SK-N-SH (cell line): ENCODE measurements around the gene IKZF4. TPM values are rescaled to one million over a fixed set of nuclear protein-coding genes. Genes with fewer than 3 reads are reported as not detected.

ENCODE experiments used
- CTCF ChIA-PET: fragments of 300-600, 350-600 bp; formaldehyde crosslinking; extraction: SDS; loops from one replicate; lab custom pipeline; 2021; lab: Yijun Ruan, JAX
- POLR2A ChIA-PET: fragments of 350-600 bp; sonication (Branson Sonifier 250); formaldehyde crosslinking; extraction: SDS; loops from one replicate; lab custom pipeline; 2020; ENCODE audit warnings: antibody characterized with exemption, inconsistent platforms; lab: Yijun Ruan, JAX
- DNase-seq: peaks from one replicate; pipeline ENCODE4 v3.0.0; 2012
- H2AFZ ChIP-seq: fragments of 200-600 bp; sonication (generic); 2 replicates; pipeline ENCODE4 v1.8.1; 2016; ENCODE audit warnings: antibody characterized with exemption, mild to moderate bottlenecking, low read depth
- H3F3A ChIP-seq: fragments of 200-600 bp; sonication (generic); replicated peaks from 2 replicates; pipeline ENCODE3; 2016; ENCODE audit warnings: antibody characterized with exemption, mild to moderate bottlenecking; ENCODE audit not compliant: insufficient read depth
- H3K27ac ChIP-seq, 2 experiments: fragments of 200-500 bp in 1 of 2; fragments of 200-600 bp in 1 of 2; sonication (Bioruptor generic) in 1 of 2; sonication (generic), shearing (Covaris generic) in 1 of 2; 2 replicates each; pipeline versions ENCODE4 v1.5.1 to v1.6.1; 2014 to 2016; ENCODE audit warnings: low read depth in 2 of 2, inconsistent platforms in 1 of 2, low read length in 1 of 2, mild to moderate bottlenecking in 1 of 2, mixed read lengths in 1 of 2
- H3K27me3 ChIP-seq: fragments of 200-600 bp; sonication (generic), shearing (Covaris generic); 2 replicates; pipeline ENCODE4 v1.6.1; 2016; ENCODE audit warnings: mixed run types; ENCODE audit not compliant: insufficient read depth
- H3K36me3 ChIP-seq, 2 experiments: fragments of 200-500 bp in 1 of 2; fragments of 200-600 bp in 1 of 2; sonication (Bioruptor generic) in 1 of 2; sonication (generic) in 1 of 2; replicated peaks in 1 of 2; 2 replicates each; pipeline versions ENCODE3 to v1.5.1; 2014 to 2016; ENCODE audit warnings: low read length in 1 of 2, mild to moderate bottlenecking in 1 of 2; ENCODE audit not compliant: insufficient read depth in 2 of 2, control insufficient read depth in 1 of 2
- H3K4me1 ChIP-seq, 2 experiments: fragments of 200-500 bp in 1 of 2; fragments of 200-600 bp in 1 of 2; sonication (Bioruptor generic) in 1 of 2; sonication (generic), shearing (Covaris generic) in 1 of 2; 2 replicates each; pipeline versions ENCODE4 v1.5.1 to v1.6.1; 2014 to 2016; ENCODE audit warnings: low read depth in 1 of 2, low read length in 1 of 2, mixed run types in 1 of 2; ENCODE audit not compliant: insufficient read depth in 2 of 2, control insufficient read depth in 1 of 2
- H3K4me2 ChIP-seq: fragments of 200-600 bp; sonication (generic), shearing (Covaris generic); 2 replicates; pipeline ENCODE4 v1.6.1; 2017; ENCODE audit warnings: mixed run types
- H3K4me3 ChIP-seq, 2 experiments: fragments of 200-500 bp in 1 of 2; fragments of 200-600 bp in 1 of 2; sonication (Bioruptor generic) in 1 of 2; sonication (generic), shearing (Covaris generic) in 1 of 2; 2 replicates each; pipeline versions ENCODE4 v1.5.1 to v1.8.1; 2014 to 2016; ENCODE audit warnings: low read depth in 2 of 2, inconsistent platforms in 1 of 2, low read length in 1 of 2, mild to moderate bottlenecking in 1 of 2, mixed read lengths in 1 of 2, moderate library complexity in 1 of 2
- H3K79me2 ChIP-seq: fragments of 200-600 bp; sonication (generic); 2 replicates; pipeline ENCODE4 v1.8.1; 2017; ENCODE audit warnings: mild to moderate bottlenecking; ENCODE audit not compliant: insufficient read depth
- H3K9ac ChIP-seq: fragments of 200-600 bp; sonication (generic); 2 replicates; pipeline ENCODE4 v1.6.1; 2017; ENCODE audit warnings: mixed run types
- H3K9me2 ChIP-seq: fragments of 200-600 bp; sonication (generic); 2 replicates; pipeline ENCODE4 v1.6.1; 2017; ENCODE audit warnings: mixed run types
- H3K9me3 ChIP-seq: fragments of 200-600 bp; sonication (generic); 2 replicates; pipeline ENCODE4 v1.6.1; 2017; ENCODE audit warnings: mixed run types, mild to moderate bottlenecking, moderate library complexity
- H4K20me1 ChIP-seq: fragments of 200-600 bp; sonication (generic); 2 replicates; pipeline ENCODE4 v1.6.1; 2017; ENCODE audit warnings: mild to moderate bottlenecking, mixed run types; ENCODE audit not compliant: insufficient read depth
- ELF1 ChIP-seq: IDR thresholded peaks from 2 replicates; pipeline ENCODE4 v1.4.0; 2012
- FOXJ3 ChIP-seq: sonication (generic); formaldehyde crosslinking; IDR thresholded peaks from 2 replicates; pipeline ENCODE4 v1.5.1; 2020; ENCODE audit warnings: mild to moderate bottlenecking, missing genetic modification reagents
- GABPA ChIP-seq: IDR thresholded peaks from 2 replicates; pipeline ENCODE4 v1.4.0; 2012; ENCODE audit warnings: low read depth, mild to moderate bottlenecking
- GATA2 ChIP-seq: sonication (generic); formaldehyde crosslinking; IDR thresholded peaks from 2 replicates; pipeline ENCODE4 v1.5.0; 2020; ENCODE audit warnings: mild to moderate bottlenecking, missing genetic modification reagents
- JUND ChIP-seq: IDR thresholded peaks from 2 replicates; pipeline ENCODE4 v1.4.0; 2012
- MEF2A ChIP-seq: IDR thresholded peaks from 2 replicates; pipeline ENCODE4 v1.4.0; 2012; ENCODE audit warnings: low read depth, borderline replicate concordance
- MXI1 ChIP-seq: IDR thresholded peaks from 2 replicates; pipeline ENCODE4 v1.6.1; 2012; ENCODE audit warnings: mild to moderate bottlenecking, low read depth, low read length, improper control_type of control experiment
- NFIC ChIP-seq: IDR thresholded peaks from 2 replicates; pipeline ENCODE4 v1.4.0; 2012; ENCODE audit warnings: borderline replicate concordance
- NRF1 ChIP-seq: IDR thresholded peaks from 2 replicates; pipeline ENCODE4 v1.6.1; 2012; ENCODE audit warnings: low read depth, mild to moderate bottlenecking, low read length
- RAD21 ChIP-seq: IDR thresholded peaks from 2 replicates; pipeline ENCODE4 v1.6.1; 2012; ENCODE audit warnings: mild to moderate bottlenecking, low read length
- RCOR1 ChIP-seq: fragments of 150-350 bp; IDR thresholded peaks from 2 replicates; pipeline ENCODE4 v1.6.1; 2017; ENCODE audit warnings: antibody characterized with exemption, low read length
- SIN3A ChIP-seq: IDR thresholded peaks from 2 replicates; pipeline ENCODE4 v1.6.1; 2012; ENCODE audit warnings: low read depth, mild to moderate bottlenecking, low read length, moderate library complexity, borderline replicate concordance
- TAF1 ChIP-seq: IDR thresholded peaks from 2 replicates; pipeline ENCODE4 v1.6.1; 2012; ENCODE audit warnings: low read depth, mild to moderate bottlenecking, low read length, moderate library complexity, borderline replicate concordance
- WGBS: methylation state at CpG from one replicate; pipeline ENCODE4 v1.1.6; 2017; ENCODE audit warnings: low lambda C conversion rate; 5-methylcytosine and 5-hydroxymethylcytosine counted together
- polyA plus RNA-seq, 3 experiments: library from polyadenylated mRNA; depleted of rRNA; stranded (reverse); fragments of >200 nt; gene quantifications; 2 replicates each; pipeline ENCODE4 v1.2.3, GENCODE V29; 2012
- TF ChIP-seq, protein P1 (sequence below): IDR thresholded peaks from 2 replicates; pipeline ENCODE4; 2012
- TF ChIP-seq, protein P2 (sequence below): fragments of 150-350 bp; IDR thresholded peaks from 2 replicates; pipeline ENCODE4 v1.6.1; 2016; ENCODE audit warnings: mild to moderate bottlenecking, low read depth, low read length

The IKZF4 gene
- polyA plus RNA-seq, 1 of the 3 experiments (the other 2 are of a cell fraction): 3.9 TPM

GRCh38 chr12:56040151-56040550 is 19.3 kb downstream of the IKZF4 start:
- H3K9me3 ChIP-seq: no peaks in the 10 kb centered on the region
- ChIA-PET CTCF (interaction anchor here (0.8 to 5.1 kb wide), 9 partner anchors 11 to 302 kb away, joined by 3 to 46 read pairs (median 5); partner anchors contain the start of genes IKZF4, PYM1 and SUOX), POLR2A (interaction anchor here (1.1 to 2.0 kb wide), 3 partner anchors 19 to 78 kb away, joined by 3 to 6 read pairs (median 4); partner anchors contain the start of genes IKZF4 and ZC3H10)
- peaks cover 22% of the 10 kb centered on the region for H3F3A ChIP-seq
- no peak overlapping the region for H3K4me3 ChIP-seq
- no peaks in the 10 kb centered on the region for H3K9me2 ChIP-seq
- TF ChIP-seq ELF1: no peak
- TF ChIP-seq RAD21: no peak
- no peak for TF ChIP-seq MXI1
- peaks cover 26 to 29% of the 10 kb centered on the region in 2 experiments for H3K36me3 ChIP-seq
- H3K27ac ChIP-seq: no peak overlapping the region
- H3K79me2 ChIP-seq: peaks cover 22% of the 10 kb centered on the region
- H3K27me3 ChIP-seq: no peaks in the 10 kb centered on the region
- H4K20me1 ChIP-seq: peaks cover 14% of the 10 kb centered on the region
- H2AFZ ChIP-seq: no peak overlapping the region
- no peak overlapping the region for H3K4me2 ChIP-seq
- 92% methylated on average over 1 of the region's 1 CpG for WGBS
- no peak for DNase-seq
- H3K9ac ChIP-seq: no peak overlapping the region
- H3K4me1 ChIP-seq: peaks cover 6 to 10% of the 10 kb centered on the region in 2 experiments

GRCh38 chr12:56040963-56041551 is 20.2 kb downstream of the IKZF4 start:
- peaks cover 22% of the 10 kb centered on the region for H3K79me2 ChIP-seq
- H4K20me1 ChIP-seq: peaks cover 14% of the 10 kb centered on the region
- H3K4me2 ChIP-seq: peak overlapping the region; percentile 81
- CTCF ChIA-PET: interaction anchor here (0.8 to 5.1 kb wide), 12 partner anchors 12 to 303 kb away, joined by 3 to 46 read pairs (median 4); partner anchors contain the start of genes IKZF4, PYM1 and SUOX
- H3K36me3 ChIP-seq: peaks cover 29 to 30% of the 10 kb centered on the region in 2 experiments
- no peaks in the 10 kb centered on the region for H3K9me2 ChIP-seq
- peak overlapping the region; percentile 65; the same call in 1 of the 2 replicates for H3K9ac ChIP-seq
- 43% methylated on average over 14 of the region's 14 CpGs for WGBS
- H3K27me3 ChIP-seq: no peaks in the 10 kb centered on the region
- TF ChIP-seq NFIC (no peak), GATA2 (CRISPR knock-in tag) (no peak), ELF1 (no peak), FOXJ3 (CRISPR knock-in tag) (no peak), SIN3A (no peak), JUND (no peak), RCOR1 (no peak), GABPA (no peak), NRF1 (no peak), MEF2A (no peak), TAF1 (no peak)
- TF ChIP-seq, protein P1, sequence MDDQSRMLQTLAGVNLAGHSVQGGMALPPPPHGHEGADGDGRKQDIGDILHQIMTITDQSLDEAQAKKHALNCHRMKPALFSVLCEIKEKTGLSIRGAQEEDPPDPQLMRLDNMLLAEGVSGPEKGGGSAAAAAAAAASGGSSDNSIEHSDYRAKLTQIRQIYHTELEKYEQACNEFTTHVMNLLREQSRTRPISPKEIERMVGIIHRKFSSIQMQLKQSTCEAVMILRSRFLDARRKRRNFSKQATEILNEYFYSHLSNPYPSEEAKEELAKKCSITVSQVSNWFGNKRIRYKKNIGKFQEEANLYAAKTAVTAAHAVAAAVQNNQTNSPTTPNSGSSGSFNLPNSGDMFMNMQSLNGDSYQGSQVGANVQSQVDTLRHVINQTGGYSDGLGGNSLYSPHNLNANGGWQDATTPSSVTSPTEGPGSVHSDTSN: no peak
- TF ChIP-seq, protein P2, sequence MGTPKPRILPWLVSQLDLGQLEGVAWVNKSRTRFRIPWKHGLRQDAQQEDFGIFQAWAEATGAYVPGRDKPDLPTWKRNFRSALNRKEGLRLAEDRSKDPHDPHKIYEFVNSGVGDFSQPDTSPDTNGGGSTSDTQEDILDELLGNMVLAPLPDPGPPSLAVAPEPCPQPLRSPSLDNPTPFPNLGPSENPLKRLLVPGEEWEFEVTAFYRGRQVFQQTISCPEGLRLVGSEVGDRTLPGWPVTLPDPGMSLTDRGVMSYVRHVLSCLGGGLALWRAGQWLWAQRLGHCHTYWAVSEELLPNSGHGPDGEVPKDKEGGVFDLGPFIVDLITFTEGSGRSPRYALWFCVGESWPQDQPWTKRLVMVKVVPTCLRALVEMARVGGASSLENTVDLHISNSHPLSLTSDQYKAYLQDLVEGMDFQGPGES: no peak
- TF ChIP-seq, all 33 proteins: peak for 0
- H3F3A ChIP-seq: peaks cover 31% of the 10 kb centered on the region
- H3K27ac ChIP-seq: peak overlapping the region; percentile 85 to 90
- POLR2A ChIA-PET: interaction anchor here (0.6 to 2.0 kb wide), 4 partner anchors 17 to 77 kb away, joined by 3 to 6 read pairs (median 4); partner anchors contain the start of genes IKZF4 and ZC3H10
- peak overlapping the region; percentile 45 to 62 for H3K4me3 ChIP-seq
- DNase-seq: no peak
- peak overlapping the region; percentile 97 for H2AFZ ChIP-seq
- no peaks in the 10 kb centered on the region for H3K9me3 ChIP-seq
- peaks cover 6 to 10% of the 10 kb centered on the region in 2 experiments for H3K4me1 ChIP-seq
